Endothelial cell of umbilical vein (primary cell): Measurements from ENCODE around the gene ANKRD39. TPM values are rescaled to one million over a fixed set of nuclear protein-coding genes. Genes with fewer than 3 reads are reported as not detected.

Experiments used
- BruUV-seq: library from RNA; stranded (reverse); fragments of 400-500 nt; replicated peaks from 2 replicates; lab custom pipeline; 2021; lab: Mats Ljungman, UMichigan
- CTCF ChIA-PET: fragments of 300-600, 350-600 bp; sonication (Branson Sonifier 250); formaldehyde crosslinking; loops from one replicate; lab custom pipeline; 2021; ENCODE audit warnings: antibody characterized with exemption, inconsistent platforms; lab: Charles Lee
- POLR2A ChIA-PET: fragments of 300-600, 350-600 bp; sonication (Branson Sonifier 250); formaldehyde crosslinking; loops from one replicate; lab custom pipeline; 2021; ENCODE audit warnings: antibody characterized with exemption, inconsistent platforms; lab: Charles Lee
- DNase-seq: peaks from one replicate; pipeline ENCODE4 v3.0.0-alpha.2; 2011; ENCODE audit warnings: low read depth, low spot score
- FAIRE-seq: peaks from 2 replicates; lab custom pipeline; 2011; peaks lifted over from hg19 to GRCh38; lab: Jason Lieb, UNC
- H2AFZ ChIP-seq: 2 replicates; pipeline ENCODE4 v1.6.0; 2012; ENCODE audit warnings: low read depth, low read length, control low read depth, inconsistent platforms
- H3K27ac ChIP-seq: 2 replicates; pipeline ENCODE4 v1.5.1; 2011; ENCODE audit warnings: low read depth, mild to moderate bottlenecking, control low read depth, low read length, moderate library complexity; ENCODE audit not compliant: insufficient read depth
- H3K27me3 ChIP-seq, 2 experiments: 2 replicates each; pipeline versions ENCODE4 v1.6.0 to v1.6.1; 2011; ENCODE audit warnings: low read length in 2 of 2, mixed read lengths in 1 of 2; ENCODE audit not compliant: control insufficient read depth in 2 of 2, insufficient read depth in 2 of 2
- H3K36me3 ChIP-seq, 2 experiments: 2 replicates in 1 of 2; 3 replicates in 1 of 2; pipeline ENCODE4 v1.5.1; 2011; ENCODE audit warnings: low read length in 2 of 2, mild to moderate bottlenecking in 1 of 2, moderate library complexity in 1 of 2; ENCODE audit not compliant: control insufficient read depth in 2 of 2, insufficient read depth in 2 of 2; ENCODE audit errors: extremely low read depth in 1 of 2
- H3K4me1 ChIP-seq: 3 replicates; pipeline ENCODE4 v1.5.1; 2011; ENCODE audit warnings: mild to moderate bottlenecking, low read length; ENCODE audit not compliant: control insufficient read depth, insufficient read depth; ENCODE audit errors: extremely low read depth
- H3K4me2 ChIP-seq: 2 replicates; pipeline ENCODE4 v1.6.1; 2011; ENCODE audit warnings: low read length, control low read depth, mixed read lengths; ENCODE audit not compliant: insufficient read depth
- H3K4me3 ChIP-seq, 3 experiments: fragments of 200-600 bp in 1 of 3; sonication (generic), shearing (Covaris generic) in 1 of 3; replicated peaks in 1 of 3; 2 replicates each; pipeline ENCODE4 v1.5.1; 2011 to 2016; ENCODE audit warnings: control low read depth in 3 of 3, low read length in 3 of 3, mild to moderate bottlenecking in 2 of 3, inconsistent platforms in 1 of 3, low read depth in 1 of 3, moderate library complexity in 1 of 3; ENCODE audit not compliant: insufficient read depth in 1 of 3
- H3K79me2 ChIP-seq: 2 replicates; pipeline ENCODE4 v1.6.0; 2012; ENCODE audit warnings: low read length, inconsistent platforms; ENCODE audit not compliant: control insufficient read depth, insufficient read depth
- H3K9ac ChIP-seq: replicated peaks from 2 replicates; pipeline ENCODE3; 2011; ENCODE audit warnings: low read length, control low read depth; ENCODE audit not compliant: insufficient read depth; ENCODE audit errors: extremely low read depth
- H3K9me1 ChIP-seq: replicated peaks from 3 replicates; pipeline ENCODE4 v1.6.0; 2011; ENCODE audit warnings: mild to moderate bottlenecking, low read length; ENCODE audit not compliant: control insufficient read depth, insufficient read depth; ENCODE audit errors: extremely low read depth
- H3K9me3 ChIP-seq: replicated peaks from 2 replicates; pipeline ENCODE4 v1.5.1; 2012; ENCODE audit warnings: low read length, inconsistent platforms; ENCODE audit not compliant: control insufficient read depth, insufficient read depth
- H4K20me1 ChIP-seq: replicated peaks from 2 replicates; pipeline ENCODE3; 2011; ENCODE audit warnings: mild to moderate bottlenecking, low read length; ENCODE audit not compliant: control insufficient read depth, insufficient read depth; ENCODE audit errors: extremely low read depth
- CTCF ChIP-seq, 2 donors: IDR thresholded peaks; 1 replicate in 1 of 2; 2 replicates in 1 of 2; pipeline ENCODE4 v1.5.1; 2011; ENCODE audit warnings: low read length in 2 of 2, mild to moderate bottlenecking in 2 of 2, moderate library complexity in 2 of 2, control low read depth in 1 of 2, inconsistent platforms in 1 of 2, low read depth in 1 of 2; ENCODE audit not compliant: insufficient read depth in 1 of 2; ENCODE audit errors: extremely low read depth in 1 of 2
- EZH2 ChIP-seq: IDR thresholded peaks from 2 replicates; pipeline ENCODE4 v1.6.1; 2012; ENCODE audit warnings: borderline replicate concordance, low read depth, mild to moderate bottlenecking, moderate library complexity, low read length, inconsistent platforms; ENCODE audit not compliant: severe bottlenecking
- FOS ChIP-seq: IDR thresholded peaks from 2 replicates; pipeline ENCODE4 v1.6.1; 2011; ENCODE audit warnings: mild to moderate bottlenecking, low read length, moderate library complexity, borderline replicate concordance; ENCODE audit not compliant: insufficient read depth
- GATA2 ChIP-seq: IDR thresholded peaks from 2 replicates; pipeline ENCODE4 v1.7.0; 2011; ENCODE audit warnings: low read depth, mild to moderate bottlenecking, moderate library complexity, mixed read lengths, low read length; ENCODE audit not compliant: insufficient read length, insufficient read depth
- JUN ChIP-seq: IDR thresholded peaks from 2 replicates; pipeline ENCODE4 v1.6.1; 2011; ENCODE audit warnings: borderline replicate concordance, low read depth; ENCODE audit not compliant: insufficient read length, insufficient read depth
- MAX ChIP-seq: IDR thresholded peaks from 2 replicates; pipeline ENCODE4 v1.6.1; 2011; ENCODE audit not compliant: insufficient read depth, insufficient read length
- MYC ChIP-seq: IDR thresholded peaks from one replicate; pipeline ENCODE4 v1.6.1; 2011; ENCODE audit warnings: mild to moderate bottlenecking, low read depth, low read length
- POLR2A ChIP-seq: IDR thresholded peaks from 2 replicates; pipeline ENCODE4 v1.6.1; 2012; ENCODE audit warnings: low read depth, mild to moderate bottlenecking, control low read depth, low read length
- POLR2AphosphoS5 ChIP-seq: IDR thresholded peaks from 2 replicates; pipeline ENCODE4 v1.6.1; 2012; ENCODE audit warnings: low read depth, mild to moderate bottlenecking, control low read depth, low read length, moderate library complexity; ENCODE audit not compliant: insufficient read depth
- dilution Hi-C: fragments of 300-500 bp; cut with MboI; formaldehyde crosslinking; loops from one replicate; pipeline ENCODE4 v1.15.0; 2019; ENCODE audit warnings: low sequenced_read_pairs; ENCODE audit not compliant: extremely low pct_ligation_motif_present
- intact Hi-C: fragments of 100-400 bp; cut with micrococcal nuclease; formaldehyde crosslinking; loops from one replicate; pipeline ENCODE4 v1.10.0; 2022
- polyA plus RNA-seq, 4 experiments: library from polyadenylated mRNA; depleted of rRNA in 3 of 4; stranded (reverse) in 3 of 4; unstranded in 1 of 4; fragments of >200 nt; gene quantifications; 2 replicates each; pipeline versions ENCODE4 v1.2.1 to v1.2.3, GENCODE V29; 2011 to 2012; ENCODE audit warnings: missing spikeins in 1 of 4
- total RNA-seq: library from RNA; stranded (reverse); gene quantifications from 2 replicates; pipeline ENCODE4 v1.2.3, GENCODE V29; 2021

Gene ANKRD39
- total and polyA plus RNA-seq, 2 donors (not counting 3 experiments of a cell fraction or from before 2014, with no cell fraction given): 14.7 to 17.9 TPM

GRCh38 chr2:96801005-96801785, 56.6 kb downstream of the ANKRD39 start:
- TF ChIP-seq MAX (no peak), MYC (peak; percentile 31), CTCF (IDR thresholded peaks at IDR 0.05; ENCODE audit: extremely low read depth in 1 of 2, insufficient read depth in 1 of 2, low read depth in 1 of 2, low read length in 2 of 2) (peak; percentile 79 to 90), JUN (no peak), GATA2 (no peak), EZH2 (no peak), POLR2A (no peak), FOS (no peak), POLR2AphosphoS5 (no peak)
- DNase-seq (peak; percentile 55), FAIRE-seq (peak; percentile 72)
- Histone ChIP-seq H3K27me3 (no peaks in the 10 kb centered on the region), H3K27ac (no peak overlapping the region), H3K4me1 (no peaks in the 10 kb centered on the region), H3K4me2 (no peak overlapping the region), H3K9ac (no peak overlapping the region), H2AFZ (peak overlapping the region; percentile 5), H3K79me2 (no peaks in the 10 kb centered on the region), H3K4me3 (no peak overlapping the region), H3K36me3 (no peaks in the 10 kb centered on the region), H3K9me1 (no peaks in the 10 kb centered on the region), H3K9me3 (no peaks in the 10 kb centered on the region), H4K20me1 (no peaks in the 10 kb centered on the region)
- dilution Hi-C loops: no loop called here
- BruUV-seq: no TSS peak
- intact Hi-C loops: loop anchor here (5.0 kb wide), 2 partner anchors 39 to 164 kb away; partner anchors contain the start of genes CNNM4 and KANSL3
- ChIA-PET CTCF (interaction anchor here (0.6 to 2.0 kb wide), 15 partner anchors 9 to 311 kb away, joined by 3 to 12 read pairs (median 4); partner anchors contain the start of genes CNNM3 and CNNM4), POLR2A (no interaction called here)
